Lung microvascular endothelial cell (primary cell): ENCODE measurements around the gene CETN1. TPM values are rescaled to one million over a fixed set of nuclear protein-coding genes. Genes with fewer than 3 reads are reported as not detected.
A peak's percentile ranks its signal among the peaks of the same experiment; 100 is the strongest.

Experiments used
- DNase-seq, 2 donors: peaks; one replicate each; pipeline versions ENCODE4 v3.0.0 to v3.0.0-alpha.2; 2010; ENCODE audit warnings: low read depth in 2 of 2
- total RNA-seq: library from RNA; depleted of rRNA; stranded (reverse); fragments of >200 nt; gene quantifications from 2 replicates; pipeline ENCODE4 v1.2.1, GENCODE V29; 2014

Gene CETN1
- total RNA-seq, 1 donor from 2014 or later = not detected

GRCh38 chr18:576924-577323 lies 3.3 kb upstream of the CETN1 start:
- no peak for DNase-seq

GRCh38 chr18:577643-578375 lies 2.4 kb upstream of the CETN1 start:
- DNase-seq = peak in 1 of 2 donors; percentile 36

GRCh38 chr18:579238-579637 lies 942 bp upstream of the CETN1 start:
- DNase-seq = no peak

GRCh38 chr18:581096-581495 lies 916 bp downstream of the CETN1 start:
- no peak for DNase-seq

- no peak for DNase-seq
These were observed 2.3 kb downstream of the CETN1 start for GRCh38 chr18:582465-582864.

- DNase-seq = no peak
These were observed 14.9 kb downstream of the CETN1 start for GRCh38 chr18:595068-595467.

- DNase-seq = no peak
These were observed 15.4 kb downstream of the CETN1 start for GRCh38 chr18:595571-595970.

- DNase-seq = peak in 1 of 2 donors; percentile 54
These were observed 16.2 kb downstream of the CETN1 start for GRCh38 chr18:596288-596881.

- DNase-seq = peak in 1 of 2 donors; percentile 8
These were observed 18.0 kb downstream of the CETN1 start for GRCh38 chr18:598124-598589.

GRCh38 chr18:600107-600506 lies 19.9 kb downstream of the CETN1 start:
- no peak for DNase-seq

- DNase-seq = no peak
These were observed 24.6 kb downstream of the CETN1 start for GRCh38 chr18:604771-605170.

GRCh38 chr18:607930-608329 lies 27.8 kb downstream of the CETN1 start:
- DNase-seq = no peak

- no peak for DNase-seq
These were observed 30.2 kb downstream of the CETN1 start for GRCh38 chr18:610214-610928.

GRCh38 chr18:612156-612555 lies 32.0 kb downstream of the CETN1 start:
- DNase-seq = no peak

- no peak for DNase-seq
These were observed 34.0 kb downstream of the CETN1 start for GRCh38 chr18:614193-614592.

GRCh38 chr18:615092-615521 lies 34.9 kb downstream of the CETN1 start:
- DNase-seq = no peak

- DNase-seq = no peak
These were observed 35.6 kb downstream of the CETN1 start for GRCh38 chr18:615773-616172.

- DNase-seq = peak; percentile 67 to 79
These were observed 36.3 kb downstream of the CETN1 start for GRCh38 chr18:616380-616995.

- no peak for DNase-seq
These were observed 37.9 kb downstream of the CETN1 start for GRCh38 chr18:617970-618504.

- no peak for DNase-seq
These were observed 38.4 kb downstream of the CETN1 start for GRCh38 chr18:618618-619017.

- DNase-seq = peak in 1 of 2 donors; percentile 10
These were observed 41.3 kb downstream of the CETN1 start for GRCh38 chr18:621291-622043.
